B cell (primary cell): ENCODE results near the gene TEX26. TPM values are rescaled to one million over a fixed set of nuclear protein-coding genes. Genes with fewer than 3 reads are reported as not detected.

Experiments used
- ATAC-seq: fragments of 200-7000 bp; cut with Tn5 transposase; one replicate; pipeline ENCODE4 v1.10.0; 2021; ENCODE audit warnings: low read depth, mild to moderate bottlenecking, moderate number of reproducible peaks, moderate library complexity
- CTCF ChIA-PET: fragments of 350-600 bp; sonication (Branson Sonifier 250); formaldehyde crosslinking; loops from one replicate; lab custom pipeline; 2021; ENCODE audit warnings: antibody characterized with exemption, inconsistent platforms; lab: Charles Lee
- POLR2A ChIA-PET: fragments of 350-600 bp; sonication (Branson Sonifier 250); formaldehyde crosslinking; loops from one replicate; lab custom pipeline; 2021; ENCODE audit warnings: antibody characterized with exemption; lab: Charles Lee
- DNase-seq: peaks from one replicate; pipeline ENCODE4 v3.0.0; 2013
- H2AFZ ChIP-seq: 2 replicates; pipeline ENCODE4 v1.6.1; 2012; ENCODE audit warnings: mild to moderate bottlenecking, low read depth, low read length; ENCODE audit not compliant: insufficient read depth, poor library complexity, severe bottlenecking
- H3K27ac ChIP-seq, 2 donors: 1 replicate in 1 of 2; 2 replicates in 1 of 2; pipeline ENCODE4 v1.5.1; 2012 to 2013; ENCODE audit warnings: low read length in 2 of 2, mild to moderate bottlenecking in 2 of 2, moderate library complexity in 1 of 2
- H3K27me3 ChIP-seq, 4 experiments: fragments of 200-600 bp in 1 of 4; sonication (generic) in 1 of 4; replicated peaks in 1 of 4; 1 replicate in 2 of 4; 2 replicates in 2 of 4; pipeline versions ENCODE4 v1.6.1 to v1.7.0; 2013 to 2016; ENCODE audit warnings: low read length in 3 of 4, mild to moderate bottlenecking in 2 of 4, mixed read lengths in 1 of 4, moderate library complexity in 1 of 4; ENCODE audit not compliant: insufficient read depth in 4 of 4, control insufficient read depth in 3 of 4; ENCODE audit errors: control extremely low read depth in 1 of 4
- H3K36me3 ChIP-seq, 2 experiments: replicated peaks in 1 of 2; 1 replicate in 1 of 2; 2 replicates in 1 of 2; pipeline versions ENCODE4 v1.6.1 to v1.7.1; 2013; ENCODE audit warnings: low read length in 1 of 2; ENCODE audit not compliant: insufficient read depth in 2 of 2, control insufficient read depth in 1 of 2; ENCODE audit errors: control extremely low read depth in 1 of 2, extremely low read depth in 1 of 2
- H3K4me1 ChIP-seq, 2 donors: fragments of 200-600 bp in 1 of 2; sonication (generic) in 1 of 2; 1 replicate in 1 of 2; 2 replicates in 1 of 2; pipeline versions ENCODE4 v1.5.1 to v1.6.1; 2013 to 2017; ENCODE audit warnings: low read length in 2 of 2; ENCODE audit not compliant: control insufficient read depth in 2 of 2, insufficient read depth in 2 of 2
- H3K4me2 ChIP-seq: replicated peaks from 2 replicates; pipeline ENCODE3; 2012; ENCODE audit warnings: mild to moderate bottlenecking, low read depth, low read length; ENCODE audit not compliant: poor library complexity, severe bottlenecking
- H3K4me3 ChIP-seq, 5 experiments: fragments of 200-600 bp in 1 of 5; sonication (generic) in 1 of 5; 1 replicate in 3 of 5; 2 replicates in 2 of 5; pipeline versions ENCODE4 v1.5.1 to v1.7.0; 2011 to 2016; ENCODE audit warnings: low read length in 4 of 5, mild to moderate bottlenecking in 4 of 5, low read depth in 2 of 5, control low read depth in 1 of 5, moderate library complexity in 1 of 5; ENCODE audit not compliant: insufficient read depth in 1 of 5; ENCODE audit errors: control extremely low read depth in 1 of 5, extremely low read depth in 1 of 5
- H3K79me2 ChIP-seq: fragments of 200-600 bp; sonication (generic); one replicate; pipeline ENCODE4 v1.6.0; 2016; ENCODE audit warnings: low read length; ENCODE audit not compliant: control insufficient read depth, insufficient read depth
- H3K9ac ChIP-seq: fragments of 200-600 bp; sonication (generic); 2 replicates; pipeline ENCODE4 v1.6.1; 2017; ENCODE audit warnings: mild to moderate bottlenecking, low read length, moderate library complexity
- H3K9me3 ChIP-seq, 3 donors: one replicate each; pipeline versions ENCODE4 v1.6.1 to v1.7.1; 2013; ENCODE audit warnings: low read length in 2 of 3; ENCODE audit not compliant: control insufficient read depth in 2 of 3, insufficient read depth in 1 of 3; ENCODE audit errors: control extremely low read depth in 1 of 3
- H4K20me1 ChIP-seq: 2 replicates; pipeline ENCODE4 v1.6.0; 2012; ENCODE audit warnings: mild to moderate bottlenecking, low read length; ENCODE audit not compliant: insufficient read depth, control insufficient read depth, poor library complexity, severe bottlenecking
- H3K27ac Mint-ChIP-seq: one replicate; pipeline ENCODE4 v1.8.0; 2021; ENCODE audit warnings: mixed read lengths
- H3K27me3 Mint-ChIP-seq: one replicate; pipeline ENCODE4 v1.8.0; 2021; ENCODE audit warnings: mixed read lengths
- H3K4me1 Mint-ChIP-seq: one replicate; pipeline ENCODE4 v1.8.0; 2021; ENCODE audit warnings: mixed read lengths
- H3K4me3 Mint-ChIP-seq: one replicate; pipeline ENCODE4 v1.8.0; 2021; ENCODE audit warnings: mixed read lengths
- H3K9me3 Mint-ChIP-seq: one replicate; pipeline ENCODE4 v1.8.0; 2022; ENCODE audit warnings: mixed read lengths; ENCODE audit not compliant: insufficient read depth
- EZH2 ChIP-seq: IDR thresholded peaks from 2 replicates; pipeline ENCODE4 v1.6.1; 2012; ENCODE audit warnings: borderline replicate concordance, low read depth, mild to moderate bottlenecking, moderate library complexity, low read length; ENCODE audit not compliant: insufficient read depth, poor library complexity, severe bottlenecking
- whole genome bisulfite sequencing: methylation state at CpG from one replicate; pipeline ENCODE4 v1.1.5; 2013; ENCODE audit warnings: missing lambda C conversion rate; ENCODE audit not compliant: insufficient coverage; 5-methylcytosine and 5-hydroxymethylcytosine counted together
- intact Hi-C: fragments of 100-400 bp; cut with micrococcal nuclease; formaldehyde crosslinking; loops from one replicate; pipeline ENCODE4 v1.10.0; 2022
- polyA plus RNA-seq: library from polyadenylated mRNA; depleted of rRNA; stranded (reverse); fragments of >200 nt; gene quantifications from 2 replicates; pipeline ENCODE4 v1.2.3, GENCODE V29; 2012
- total RNA-seq, 2 donors: library from RNA; stranded (reverse); fragments of 120-200 nt in 1 of 2; gene quantifications; 1 replicate in 1 of 2; 2 replicates in 1 of 2; pipeline versions ENCODE4 v1.2.3 to v1.2.4, GENCODE V29; 2013 to 2022
- TF ChIP-seq, protein P1 (sequence below): fragments of 200-600 bp; IDR thresholded peaks from one replicate; pipeline ENCODE4 v1.8.0; 2022; ENCODE audit warnings: antibody characterized with exemption, mild to moderate bottlenecking

Gene TEX26
- total and polyA plus RNA-seq, 2 donors (not counting 1 experiment from before 2014, with no cell fraction given): not detected

DNA sequence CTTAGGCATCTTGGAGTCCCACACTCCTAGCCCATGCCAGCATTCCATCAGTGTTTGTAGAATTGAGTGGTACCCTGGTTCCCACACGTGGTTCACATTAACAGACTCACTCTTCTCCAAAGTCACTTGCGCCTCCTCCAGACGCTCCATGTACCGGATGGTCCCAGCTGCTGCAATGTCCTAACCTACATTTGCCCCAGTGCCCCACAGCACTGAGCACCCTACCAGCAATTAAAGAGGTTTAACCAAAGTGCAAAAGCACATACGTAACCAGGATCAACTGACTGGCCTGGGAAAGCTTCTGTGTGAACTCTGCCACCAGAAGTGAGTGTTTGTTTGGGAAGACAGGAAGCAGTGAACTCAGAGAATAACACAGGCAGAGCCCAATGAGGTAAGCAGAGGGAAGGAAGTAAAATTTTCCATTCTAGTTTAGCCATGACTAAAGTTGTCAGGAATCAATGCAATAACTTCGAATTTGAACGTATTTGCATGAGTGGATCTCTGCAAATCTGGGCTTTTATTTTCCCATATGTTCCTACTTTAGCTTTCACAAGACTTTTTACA is 33.7 kb upstream of the TEX26 start:
- Mint-ChIP-seq H3K4me1 (no peaks in the 10 kb centered on the region), H3K9me3 (no peaks in the 10 kb centered on the region), H3K4me3 (no peak overlapping the region), H3K27me3 (peaks cover 38% of the 10 kb centered on the region), H3K27ac (no peak overlapping the region)
- H3K9ac ChIP-seq: no peak overlapping the region
- H3K79me2 ChIP-seq: no peaks in the 10 kb centered on the region
- no peak for DNase-seq
- intact Hi-C loops: no loop called here
- WGBS: 65% methylated on average over 6 of the region's 7 CpGs
- no peaks in the 10 kb centered on the region for H3K9me3 ChIP-seq
- H4K20me1 ChIP-seq: no peaks in the 10 kb centered on the region
- H3K36me3 ChIP-seq: no peaks in the 10 kb centered on the region
- ChIA-PET CTCF (no interaction called here), POLR2A (no interaction called here)
- TF ChIP-seq, protein P1, sequence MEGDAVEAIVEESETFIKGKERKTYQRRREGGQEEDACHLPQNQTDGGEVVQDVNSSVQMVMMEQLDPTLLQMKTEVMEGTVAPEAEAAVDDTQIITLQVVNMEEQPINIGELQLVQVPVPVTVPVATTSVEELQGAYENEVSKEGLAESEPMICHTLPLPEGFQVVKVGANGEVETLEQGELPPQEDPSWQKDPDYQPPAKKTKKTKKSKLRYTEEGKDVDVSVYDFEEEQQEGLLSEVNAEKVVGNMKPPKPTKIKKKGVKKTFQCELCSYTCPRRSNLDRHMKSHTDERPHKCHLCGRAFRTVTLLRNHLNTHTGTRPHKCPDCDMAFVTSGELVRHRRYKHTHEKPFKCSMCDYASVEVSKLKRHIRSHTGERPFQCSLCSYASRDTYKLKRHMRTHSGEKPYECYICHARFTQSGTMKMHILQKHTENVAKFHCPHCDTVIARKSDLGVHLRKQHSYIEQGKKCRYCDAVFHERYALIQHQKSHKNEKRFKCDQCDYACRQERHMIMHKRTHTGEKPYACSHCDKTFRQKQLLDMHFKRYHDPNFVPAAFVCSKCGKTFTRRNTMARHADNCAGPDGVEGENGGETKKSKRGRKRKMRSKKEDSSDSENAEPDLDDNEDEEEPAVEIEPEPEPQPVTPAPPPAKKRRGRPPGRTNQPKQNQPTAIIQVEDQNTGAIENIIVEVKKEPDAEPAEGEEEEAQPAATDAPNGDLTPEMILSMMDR: no peak
- TF ChIP-seq EZH2: no peak
- peaks cover 0 to 22% (median 8%) of the 10 kb centered on the region in 4 experiments for H3K27me3 ChIP-seq
- ATAC-seq: no peak
- no peak overlapping the region for H3K4me3 ChIP-seq
- H3K27ac ChIP-seq: no peak overlapping the region
- no peaks in the 10 kb centered on the region for H3K4me1 ChIP-seq
- H2AFZ ChIP-seq: no peak overlapping the region
- no peak overlapping the region for H3K4me2 ChIP-seq

DNA sequence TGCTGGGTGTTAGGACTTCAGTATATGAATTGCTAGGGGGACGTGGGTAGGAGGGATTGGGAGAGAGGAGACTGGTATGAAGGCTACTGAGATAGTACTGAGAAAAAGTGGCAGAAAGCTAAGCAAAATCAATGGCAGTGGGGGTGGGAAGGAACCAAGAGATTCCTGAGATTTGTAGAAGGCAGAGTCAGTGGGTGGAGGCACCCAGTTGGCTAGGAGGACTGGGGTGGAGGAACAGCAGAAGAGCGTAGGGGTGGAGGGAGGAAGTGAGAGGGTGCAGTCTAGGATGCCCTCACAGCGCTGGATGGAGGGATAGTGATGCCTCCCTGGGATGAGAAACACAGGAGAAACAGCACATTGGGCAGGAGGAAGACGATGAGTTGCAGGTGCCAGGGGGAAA is 32.0 kb upstream of the TEX26 start:
- H3K9me3 Mint-ChIP-seq: no peaks in the 10 kb centered on the region
- 56% methylated on average over 4 of the region's 4 CpGs for WGBS

More for the DNA sequence above, 32.0 kb upstream of the TEX26 start:
- H3K4me3 Mint-ChIP-seq: no peak overlapping the region
- Histone ChIP-seq H3K9ac (no peak overlapping the region), H3K4me3 (no peak overlapping the region), H3K9me3 (peaks cover 0 to 1% (median 0%) of the 10 kb centered on the region in 3 donors), H3K27me3 (peaks cover 0 to 32% (median 15%) of the 10 kb centered on the region in 4 experiments), H2AFZ (no peak overlapping the region), H3K27ac (no peak overlapping the region), H4K20me1 (no peaks in the 10 kb centered on the region), H3K79me2 (no peaks in the 10 kb centered on the region), H3K36me3 (no peaks in the 10 kb centered on the region), H3K4me1 (no peaks in the 10 kb centered on the region), H3K4me2 (no peak overlapping the region)
- ChIA-PET POLR2A (no interaction called here), CTCF (no interaction called here)
- no peak overlapping the region for H3K27ac Mint-ChIP-seq
- no peak for ATAC-seq
- TF ChIP-seq, protein P1: no peak
- TF ChIP-seq EZH2: no peak
- peaks cover 55% of the 10 kb centered on the region for H3K27me3 Mint-ChIP-seq
- DNase-seq: no peak
- peaks cover 3% of the 10 kb centered on the region for H3K4me1 Mint-ChIP-seq
- intact Hi-C loops: no loop called here
